ENCODE results near the gene DGKZ.

- TF ChIP-seq, protein P1, sequence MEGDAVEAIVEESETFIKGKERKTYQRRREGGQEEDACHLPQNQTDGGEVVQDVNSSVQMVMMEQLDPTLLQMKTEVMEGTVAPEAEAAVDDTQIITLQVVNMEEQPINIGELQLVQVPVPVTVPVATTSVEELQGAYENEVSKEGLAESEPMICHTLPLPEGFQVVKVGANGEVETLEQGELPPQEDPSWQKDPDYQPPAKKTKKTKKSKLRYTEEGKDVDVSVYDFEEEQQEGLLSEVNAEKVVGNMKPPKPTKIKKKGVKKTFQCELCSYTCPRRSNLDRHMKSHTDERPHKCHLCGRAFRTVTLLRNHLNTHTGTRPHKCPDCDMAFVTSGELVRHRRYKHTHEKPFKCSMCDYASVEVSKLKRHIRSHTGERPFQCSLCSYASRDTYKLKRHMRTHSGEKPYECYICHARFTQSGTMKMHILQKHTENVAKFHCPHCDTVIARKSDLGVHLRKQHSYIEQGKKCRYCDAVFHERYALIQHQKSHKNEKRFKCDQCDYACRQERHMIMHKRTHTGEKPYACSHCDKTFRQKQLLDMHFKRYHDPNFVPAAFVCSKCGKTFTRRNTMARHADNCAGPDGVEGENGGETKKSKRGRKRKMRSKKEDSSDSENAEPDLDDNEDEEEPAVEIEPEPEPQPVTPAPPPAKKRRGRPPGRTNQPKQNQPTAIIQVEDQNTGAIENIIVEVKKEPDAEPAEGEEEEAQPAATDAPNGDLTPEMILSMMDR (IDR thresholded peaks at IDR 0.05): no peak
- no peak for TF ChIP-seq POLR2A (IDR thresholded peaks at IDR 0.05)
Observed at GRCh38 chr11:46385169-46386004, 38.1 kb downstream of the DGKZ start.

Data from Peyer's patch (tissue), 4 donors.